Measurements from ENCODE around the gene FOXS1. TPM values are rescaled to one million over a fixed set of nuclear protein-coding genes. Genes with fewer than 3 reads are reported as not detected.

Gene FOXS1
- total and polyA plus RNA-seq, 2 experiments from 2014 or later = 0.26 TPM; not detected in 1

GRCh38 chr20:31824554-31825313, 20.7 kb downstream of the FOXS1 start (continued):
- TF ChIP-seq EZH2phosphoT487 (IDR thresholded peaks at IDR 0.05; ENCODE audit: unreplicated experiment) = no peak

GRCh38 chr20:31824125-31824485, 21.3 kb downstream of the FOXS1 start:
- Histone ChIP-seq H3K79me2 (replicated peaks; ENCODE audit: insufficient read depth) (no peaks in the 10 kb centered on the region), H3K36me3 (ENCODE audit: insufficient read depth) (no peaks in the 10 kb centered on the region), H3F3A (replicated peaks; ENCODE audit: low read depth) (0 out of 2 replicates have a peak, but pooled peaks cover 9% of the 10 kb centered on the region), H4K20me1 (replicated peaks; ENCODE audit: insufficient read depth) (no peaks in the 10 kb centered on the region; the same call in 1 of the 2 replicates), H3K27ac (ENCODE audit: low read depth) (no peak overlapping the region), H3K9me2 (ENCODE audit: insufficient read depth) (no peaks in the 10 kb centered on the region), H2AFZ (no peak overlapping the region), H3K27me3 (ENCODE audit: insufficient read depth) (no peaks in the 10 kb centered on the region), H3K4me2 (no peak overlapping the region), H3K4me1 (ENCODE audit: insufficient read depth) (peaks cover 4% of the 10 kb centered on the region), H3K4me3 (no peak overlapping the region)
- Mint-ChIP-seq H3K4me1 (peaks cover 3% of the 10 kb centered on the region; the same call in 2 of the 3 replicates), H3K27ac (no peak overlapping the region), H3K36me3 (ENCODE audit: low read depth) (no peaks in the 10 kb centered on the region), H3K27me3 (ENCODE audit: insufficient read depth, low read depth, poor library complexity) (peaks cover 9% of the 10 kb centered on the region), H3K4me3 (no peak overlapping the region), H3K9me3 (no peaks in the 10 kb centered on the region; the same call in 2 of the 3 replicates)
- TF ChIP-seq JUNB (IDR thresholded peaks at IDR 0.05; ENCODE audit: unreplicated experiment) (no peak), ZNF114 (CRISPR knock-in tag; IDR thresholded peaks at IDR 0.05) (no peak), REST (IDR thresholded peaks at IDR 0.05; ENCODE audit: unreplicated experiment) (no peak), EZH2phosphoT487 (IDR thresholded peaks at IDR 0.05; ENCODE audit: unreplicated experiment) (no peak), ETS1 (IDR thresholded peaks at IDR 0.05) (no peak), STAT1 (IDR thresholded peaks at IDR 0.05; ENCODE audit: unreplicated experiment) (no peak), CREB1 (CRISPR knock-in tag; IDR thresholded peaks at IDR 0.05; ENCODE audit: low read depth) (no peak), EZH2 (IDR thresholded peaks at IDR 0.05; ENCODE audit: low read depth, unreplicated experiment) (no peak), NANOG (IDR thresholded peaks at IDR 0.05; ENCODE audit: borderline replicate concordance) (no peak), ZNF462 (CRISPR knock-in tag; IDR thresholded peaks at IDR 0.05) (no peak)
- no peak for ATAC-seq
- no peak for DNase-seq (ENCODE audit: low spot score)
